Effector memory CD8-positive, alpha-beta T cell (primary cell): Measurements from ENCODE around the gene KRTAP4-7.

Experiments used
- ATAC-seq: fragments of 150-1000 bp; cut with Tn5 transposase; replicated peaks from 2 replicates; pipeline ENCODE4 v1.10.0; 2021; ENCODE audit warnings: mild to moderate bottlenecking, moderate library complexity
- DNase-seq, 3 experiments: peaks; one replicate each; pipeline ENCODE4 v3.0.0; 2021
- H3K27ac Mint-ChIP-seq, 2 donors: one replicate each; pipeline ENCODE4 v1.8.0; 2022; ENCODE audit warnings: mild to moderate bottlenecking in 2 of 2, mixed read lengths in 2 of 2, moderate library complexity in 2 of 2
- H3K27me3 Mint-ChIP-seq, 2 donors: one replicate each; pipeline ENCODE4 v1.8.0; 2022; ENCODE audit warnings: mixed read lengths in 2 of 2
- H3K36me3 Mint-ChIP-seq: one replicate; pipeline ENCODE4 v1.8.0; 2022; ENCODE audit warnings: mild to moderate bottlenecking, moderate library complexity, mixed read lengths; ENCODE audit not compliant: insufficient read depth
- H3K4me1 Mint-ChIP-seq, 2 donors: one replicate each; pipeline ENCODE4 v1.8.0; 2022; ENCODE audit warnings: low read depth in 2 of 2, mixed read lengths in 2 of 2
- H3K4me3 Mint-ChIP-seq, 2 donors: one replicate each; pipeline ENCODE4 v1.8.0; 2022; ENCODE audit warnings: mild to moderate bottlenecking in 2 of 2, mixed read lengths in 2 of 2, moderate library complexity in 2 of 2
- H3K9me3 Mint-ChIP-seq, 2 donors: one replicate each; pipeline ENCODE4 v1.8.0; 2022; ENCODE audit warnings: mixed read lengths in 2 of 2

KRTAP4-7 gene

DNA sequence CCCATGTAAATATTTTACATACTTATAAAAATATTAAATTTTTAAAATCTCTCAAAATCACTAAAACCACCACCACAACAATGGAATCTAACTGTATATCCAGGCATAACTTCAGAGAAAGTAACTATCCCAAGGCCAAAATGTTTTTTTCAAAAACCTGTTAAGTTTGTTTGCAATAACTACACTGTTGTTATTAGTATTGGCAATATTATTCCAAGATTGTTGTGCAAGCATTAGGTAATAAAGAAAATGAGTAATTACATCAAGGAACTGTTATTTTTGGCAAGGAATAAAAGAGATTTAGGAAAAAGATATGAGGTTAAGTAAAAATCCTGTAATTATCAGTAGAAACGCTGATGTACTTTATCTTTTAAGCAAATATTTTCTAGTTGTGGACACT lies 43.4 kb downstream of the KRTAP4-7 start:
- no peak overlapping the region for H3K27ac Mint-ChIP-seq
- ATAC-seq (no peak), DNase-seq (no peak)
- H3K27me3 Mint-ChIP-seq: peaks cover 10 to 12% of the 10 kb centered on the region in 2 donors
- peaks cover 9% of the 10 kb centered on the region for H3K36me3 Mint-ChIP-seq
- no peaks in the 10 kb centered on the region for H3K9me3 Mint-ChIP-seq
- H3K4me1 Mint-ChIP-seq: peaks cover 30 to 40% of the 10 kb centered on the region in 2 donors
- H3K4me3 Mint-ChIP-seq: no peak overlapping the region

DNA sequence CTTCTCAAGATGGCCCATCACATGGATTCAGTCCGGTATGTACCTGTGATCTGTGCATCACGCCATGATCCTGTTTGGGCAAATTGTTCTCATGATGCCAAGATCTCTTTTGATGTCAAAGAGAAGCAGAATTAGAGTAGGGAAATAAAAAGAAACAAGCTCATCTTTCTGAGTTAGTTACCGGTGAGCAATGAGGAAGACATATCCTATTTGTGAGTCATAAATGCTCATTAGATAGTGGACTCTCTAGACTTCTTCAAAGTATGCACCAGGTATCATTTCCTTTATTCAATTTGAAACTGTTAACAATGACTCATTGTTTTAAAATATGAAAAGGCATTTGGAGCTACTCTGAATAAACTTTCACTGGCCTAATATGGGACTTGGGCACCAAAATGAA lies 48.0 kb downstream of the KRTAP4-7 start:
- DNase-seq (no peak), ATAC-seq (no peak)
- no peaks in the 10 kb centered on the region for H3K36me3 Mint-ChIP-seq
- H3K9me3 Mint-ChIP-seq: no peaks in the 10 kb centered on the region
- no peak overlapping the region for H3K27ac Mint-ChIP-seq
- H3K4me3 Mint-ChIP-seq: no peak overlapping the region
- H3K27me3 Mint-ChIP-seq: no peaks in the 10 kb centered on the region
- H3K4me1 Mint-ChIP-seq: peaks cover 11 to 14% of the 10 kb centered on the region in 2 donors

DNA sequence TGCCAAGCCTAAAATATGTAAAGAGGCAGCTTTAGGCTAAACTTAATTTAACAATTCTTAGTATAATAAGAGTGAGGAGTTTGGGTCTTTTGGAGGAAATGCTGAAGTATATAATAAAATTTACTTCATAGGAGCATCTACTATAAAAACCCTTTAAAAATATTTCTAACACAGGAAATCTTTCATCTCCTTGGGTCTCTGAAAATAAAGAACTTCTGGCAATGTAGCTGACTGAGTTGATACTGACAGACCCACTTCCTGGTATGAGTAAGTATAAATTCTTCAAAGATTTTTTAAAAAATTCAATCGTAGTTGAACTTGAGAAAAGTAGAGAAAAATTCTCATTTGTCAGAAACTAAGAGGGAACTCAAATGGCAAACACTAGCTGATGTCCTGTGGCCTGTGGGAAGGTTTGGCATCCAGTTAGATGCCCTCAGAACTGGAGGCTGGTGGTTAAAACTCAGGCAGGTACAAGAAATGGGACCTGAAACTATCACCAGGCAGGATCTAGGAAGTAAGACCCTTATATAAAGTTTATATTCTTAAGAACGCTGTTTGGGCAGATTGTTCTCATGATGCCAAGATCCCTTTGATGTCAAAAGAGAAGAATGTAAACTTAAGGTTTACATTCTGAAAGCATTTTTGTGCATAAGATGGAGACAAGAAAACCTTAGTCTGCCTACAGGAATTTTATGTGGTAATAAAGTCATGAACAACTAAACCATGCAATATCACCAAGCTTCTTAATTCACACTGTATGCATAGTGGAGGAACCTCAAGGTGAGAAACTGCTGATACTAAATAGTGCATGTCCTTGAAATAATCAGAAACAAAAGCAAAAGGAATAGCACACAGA lies 50.2 kb downstream of the KRTAP4-7 start:
- H3K27ac Mint-ChIP-seq: peak overlapping the region; percentile 27 to 52
- ATAC-seq (peak; percentile 72), DNase-seq (no peak)
- H3K27me3 Mint-ChIP-seq: peaks cover 0 to 12% of the 10 kb centered on the region in 2 donors
- H3K36me3 Mint-ChIP-seq: no peaks in the 10 kb centered on the region
- H3K9me3 Mint-ChIP-seq: no peaks in the 10 kb centered on the region
- peaks cover 11 to 13% of the 10 kb centered on the region in 2 donors for H3K4me1 Mint-ChIP-seq
- peak overlapping the region; percentile 17 to 54 for H3K4me3 Mint-ChIP-seq
